SKM-1 (cell line): ENCODE measurements around the gene AGRN.
A peak's percentile ranks its signal among the peaks of the same experiment; 100 is the strongest.

Experiments used
- DNase-seq: peaks from one replicate; lab custom pipeline; 2025; ENCODE audit not compliant: unreplicated experiment; lab: John Stamatoyannopoulos, UW

The AGRN gene

DNA sequence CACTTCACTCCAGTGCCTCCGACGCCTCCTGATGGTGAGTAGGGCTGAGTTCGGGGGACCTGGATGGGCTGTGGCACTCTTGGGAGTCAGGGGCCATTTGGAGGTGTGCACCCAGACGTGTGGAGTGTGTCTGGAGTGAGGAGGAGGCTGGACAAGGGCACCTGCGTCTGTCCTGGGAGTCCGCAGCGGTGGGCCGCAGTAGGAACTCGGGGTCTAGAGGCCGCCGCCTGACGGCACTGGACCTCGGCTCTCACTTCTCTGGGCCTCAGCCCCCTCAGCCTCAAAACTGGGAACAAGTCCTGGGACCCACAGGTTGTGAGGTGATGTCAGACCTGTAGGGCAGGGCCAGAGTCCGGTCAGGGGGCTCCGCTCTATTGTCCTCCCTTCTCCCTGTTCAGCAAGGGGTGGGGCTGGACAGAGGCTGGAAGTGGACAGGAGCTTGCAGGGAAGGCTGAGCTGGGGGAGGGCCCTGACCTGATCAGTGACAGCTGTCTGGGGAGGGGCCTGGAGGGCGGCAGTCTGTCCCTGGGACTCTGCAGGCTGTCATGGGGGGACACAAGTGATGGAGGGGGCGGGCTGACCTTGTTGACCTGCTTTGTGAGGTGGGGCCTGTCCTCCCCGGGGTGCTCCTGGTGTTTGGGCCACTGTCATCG is 15.5 kb downstream of the AGRN start:
- DNase-seq, result no peak

DNA sequence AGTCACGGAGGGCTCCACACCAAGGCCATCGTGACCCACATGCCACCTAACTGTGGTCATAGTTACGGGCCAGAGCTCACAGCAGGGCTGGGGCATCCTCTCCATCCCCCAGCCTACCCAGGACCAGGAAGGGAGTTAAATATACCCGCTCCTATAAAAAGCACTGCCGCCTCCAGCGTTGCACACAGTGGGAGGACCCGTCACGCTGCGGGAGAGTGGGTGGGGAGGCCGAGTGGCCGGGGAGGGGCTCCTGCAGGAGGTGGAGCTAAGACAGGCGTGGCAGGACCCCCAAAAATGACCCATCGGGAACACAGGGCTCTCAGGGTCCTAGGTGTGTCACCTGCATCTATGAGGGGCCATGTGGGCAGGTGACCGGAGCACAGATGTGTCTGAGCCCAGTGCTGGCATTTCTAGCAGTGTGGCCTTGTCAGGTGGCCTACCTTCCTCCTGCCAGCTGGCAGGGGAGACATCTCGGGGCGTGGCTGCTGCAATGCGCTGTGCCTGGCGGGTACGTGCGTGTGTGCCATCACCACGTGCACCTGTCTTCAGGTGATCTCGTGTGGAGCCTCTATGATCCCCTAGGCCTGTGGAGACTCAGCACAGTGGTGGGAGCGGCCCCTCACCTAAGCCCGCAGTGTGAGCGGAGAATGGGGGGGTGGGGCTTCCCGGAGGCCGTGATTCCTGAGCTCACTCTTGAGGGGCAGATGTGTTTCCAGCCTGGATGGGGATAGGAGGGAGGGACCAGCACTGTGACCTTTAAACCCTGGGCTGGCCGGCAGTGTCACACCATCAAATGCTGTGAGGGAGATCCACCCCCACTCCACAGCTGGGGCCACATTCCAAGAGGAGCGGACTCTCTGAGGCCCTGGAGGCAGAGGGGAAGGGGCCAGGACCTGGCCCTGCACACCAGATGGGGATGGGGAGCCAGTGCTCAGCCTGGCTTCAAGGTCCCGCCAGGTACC is 17.7 kb downstream of the AGRN start:
- no peak for DNase-seq

DNA sequence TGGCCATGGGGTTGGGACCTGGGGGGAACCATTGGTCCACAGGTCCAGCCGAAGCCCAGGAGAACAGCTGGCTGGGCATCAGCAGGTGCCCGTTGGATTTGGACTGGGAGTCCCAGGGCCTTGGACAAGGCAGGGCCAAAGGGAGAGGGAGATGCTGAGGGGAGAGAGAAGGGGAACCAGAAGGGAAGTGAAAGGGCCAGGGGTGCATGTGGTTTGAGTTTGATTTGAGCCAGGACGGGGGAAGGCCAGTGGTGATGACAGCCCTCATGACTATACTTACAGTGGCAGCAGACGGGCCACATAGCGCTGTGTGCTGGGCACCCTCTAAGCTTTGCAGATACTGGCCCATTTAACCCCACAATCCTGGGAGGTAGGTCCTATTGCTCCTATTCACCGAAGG is 18.8 kb downstream of the AGRN start:
- peak; percentile 49 for DNase-seq

DNA sequence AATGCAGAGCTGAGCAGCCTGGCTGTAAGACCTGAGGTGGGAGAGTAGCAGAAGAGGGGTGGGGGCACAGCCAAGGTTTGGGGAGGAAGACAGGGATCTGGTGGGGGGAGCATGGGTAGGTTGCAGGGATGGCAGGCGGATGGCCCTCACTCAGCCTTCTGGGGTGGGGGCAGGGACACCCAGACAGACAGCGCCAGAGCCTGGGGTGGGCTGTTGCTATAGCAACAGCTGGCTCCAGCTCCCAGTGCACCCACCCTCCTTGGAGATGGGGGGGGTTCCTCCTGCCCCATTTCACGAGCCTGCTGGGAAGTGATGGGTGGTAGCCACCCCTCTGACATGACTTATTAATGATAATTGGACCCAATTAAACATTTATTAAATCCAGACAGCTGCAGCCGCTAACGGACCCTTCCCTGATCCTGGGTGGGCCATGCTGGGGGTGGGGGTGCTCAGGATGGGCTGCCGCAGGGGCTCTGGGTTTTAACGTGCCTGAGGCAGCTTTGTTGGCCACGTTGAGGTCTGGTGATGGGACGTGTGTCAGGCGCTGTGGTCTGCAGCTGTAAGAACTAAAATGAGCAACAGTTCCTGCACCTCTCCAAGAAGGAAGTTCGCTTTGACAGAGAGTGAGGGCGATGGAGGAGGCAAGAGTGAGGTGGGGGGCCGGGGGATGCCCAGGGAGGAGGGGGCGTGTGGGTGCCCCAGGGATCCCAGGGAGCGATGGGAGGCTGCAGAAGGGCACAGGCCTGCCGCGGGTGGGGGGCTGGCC is 19.4 kb downstream of the AGRN start:
- DNase-seq, result peak; percentile 44

DNA sequence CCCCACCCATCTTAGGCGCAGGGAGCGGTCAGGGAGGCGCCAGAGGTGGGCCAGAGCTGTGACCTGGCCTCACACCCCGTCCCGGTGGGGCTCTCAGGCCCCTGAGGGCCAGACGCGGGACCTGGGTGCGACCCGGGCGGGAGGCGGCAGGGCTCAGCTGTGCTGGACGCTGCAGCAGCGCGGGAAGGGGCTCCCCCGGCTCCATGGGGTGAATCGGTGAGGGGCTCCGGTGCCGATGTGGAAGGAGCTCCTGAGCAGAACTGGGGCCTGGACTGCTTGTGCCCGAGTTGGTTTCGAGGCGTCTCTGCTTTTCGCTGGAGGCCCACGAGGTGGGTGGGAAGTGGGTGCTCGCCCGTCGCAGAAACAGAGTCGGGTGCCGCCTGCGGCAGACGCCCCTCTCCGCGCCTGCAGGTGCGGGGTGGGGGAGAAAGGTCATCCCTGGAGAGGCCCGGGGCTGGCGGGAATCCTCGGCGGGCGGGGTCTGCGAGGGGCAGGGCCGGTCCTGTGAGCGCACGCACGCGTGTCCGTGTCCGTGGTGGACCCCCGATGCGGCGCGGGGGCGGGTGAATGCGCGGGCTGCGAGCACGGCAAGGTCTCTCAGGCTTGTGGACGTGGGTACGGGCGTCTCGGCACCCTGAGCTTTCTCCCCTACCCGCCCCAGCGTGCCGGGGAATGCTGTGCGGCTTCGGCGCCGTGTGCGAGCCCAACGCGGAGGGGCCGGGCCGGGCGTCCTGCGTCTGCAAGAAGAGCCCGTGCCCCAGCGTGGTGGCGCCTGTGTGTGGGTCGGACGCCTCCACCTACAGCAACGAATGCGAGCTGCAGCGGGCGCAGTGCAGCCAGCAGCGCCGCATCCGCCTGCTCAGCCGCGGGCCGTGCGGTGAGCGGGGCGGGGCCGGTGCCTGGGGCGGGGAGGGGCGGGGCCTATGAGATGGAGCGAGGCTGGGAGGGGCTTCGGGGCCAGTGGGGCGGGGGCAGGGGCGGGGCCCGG is 20.4 kb downstream of the AGRN start:
- DNase-seq, result peak; percentile 54

DNA sequence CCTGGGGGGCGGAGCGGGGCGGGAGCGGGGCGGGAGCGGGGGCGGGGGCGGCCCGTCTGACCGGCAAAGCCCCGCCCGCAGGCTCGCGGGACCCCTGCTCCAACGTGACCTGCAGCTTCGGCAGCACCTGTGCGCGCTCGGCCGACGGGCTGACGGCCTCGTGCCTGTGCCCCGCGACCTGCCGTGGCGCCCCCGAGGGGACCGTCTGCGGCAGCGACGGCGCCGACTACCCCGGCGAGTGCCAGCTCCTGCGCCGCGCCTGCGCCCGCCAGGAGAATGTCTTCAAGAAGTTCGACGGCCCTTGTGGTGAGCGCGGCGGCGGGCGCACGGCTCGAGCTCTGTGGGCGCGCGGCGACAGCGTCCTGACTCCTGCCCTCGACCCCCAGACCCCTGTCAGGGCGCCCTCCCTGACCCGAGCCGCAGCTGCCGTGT is 21.2 kb downstream of the AGRN start:
- DNase-seq, result no peak

DNA sequence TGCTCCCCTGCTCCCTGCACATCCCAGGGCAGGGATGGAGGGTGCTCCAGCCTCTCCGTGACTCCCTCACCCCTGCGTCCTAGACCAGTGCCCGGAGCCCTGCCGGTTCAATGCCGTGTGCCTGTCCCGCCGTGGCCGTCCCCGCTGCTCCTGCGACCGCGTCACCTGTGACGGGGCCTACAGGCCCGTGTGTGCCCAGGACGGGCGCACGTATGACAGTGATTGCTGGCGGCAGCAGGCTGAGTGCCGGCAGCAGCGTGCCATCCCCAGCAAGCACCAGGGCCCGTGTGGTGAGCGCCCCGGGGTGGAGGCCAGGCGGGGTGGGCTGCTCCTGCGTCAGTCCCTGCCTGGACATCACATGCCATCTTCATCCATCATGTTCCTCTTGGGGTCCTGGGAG is 22.0 kb downstream of the AGRN start:
- no peak for DNase-seq

DNA sequence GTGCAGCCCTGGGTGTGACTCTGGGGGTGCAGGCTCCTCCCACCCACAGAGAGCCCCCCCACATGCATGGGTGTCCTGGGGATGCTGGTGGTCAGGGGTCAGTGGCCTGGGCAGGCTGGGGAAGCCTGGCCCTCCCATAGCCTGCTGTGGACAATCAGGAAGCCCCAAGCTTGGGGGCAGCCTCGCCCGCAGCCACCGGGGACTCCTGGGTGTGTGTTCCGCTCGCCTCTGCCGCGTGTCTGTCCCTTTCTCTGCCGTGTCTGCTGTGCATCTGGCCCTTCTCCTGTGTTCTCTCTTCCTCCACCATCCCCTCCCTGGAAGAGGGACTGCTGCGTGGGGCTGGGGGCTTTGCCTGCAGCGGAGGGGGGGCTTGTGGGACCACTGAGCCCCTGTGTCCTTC is 22.9 kb downstream of the AGRN start:
- DNase-seq, result no peak

DNA sequence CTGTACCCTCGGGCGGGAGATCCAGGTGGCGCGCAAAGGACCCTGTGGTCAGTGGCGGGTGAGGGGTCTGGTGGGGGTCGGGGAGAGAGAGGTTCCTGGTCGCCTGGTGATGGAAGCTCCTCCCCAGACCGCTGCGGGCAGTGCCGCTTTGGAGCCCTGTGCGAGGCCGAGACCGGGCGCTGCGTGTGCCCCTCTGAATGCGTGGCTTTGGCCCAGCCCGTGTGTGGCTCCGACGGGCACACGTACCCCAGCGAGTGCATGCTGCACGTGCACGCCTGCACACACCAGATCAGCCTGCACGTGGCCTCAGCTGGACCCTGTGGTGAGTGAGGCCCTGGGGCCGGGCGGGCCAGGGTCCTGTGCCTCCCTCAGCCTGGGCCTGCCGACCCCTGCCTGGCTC is 23.5 kb downstream of the AGRN start:
- DNase-seq, result no peak

DNA sequence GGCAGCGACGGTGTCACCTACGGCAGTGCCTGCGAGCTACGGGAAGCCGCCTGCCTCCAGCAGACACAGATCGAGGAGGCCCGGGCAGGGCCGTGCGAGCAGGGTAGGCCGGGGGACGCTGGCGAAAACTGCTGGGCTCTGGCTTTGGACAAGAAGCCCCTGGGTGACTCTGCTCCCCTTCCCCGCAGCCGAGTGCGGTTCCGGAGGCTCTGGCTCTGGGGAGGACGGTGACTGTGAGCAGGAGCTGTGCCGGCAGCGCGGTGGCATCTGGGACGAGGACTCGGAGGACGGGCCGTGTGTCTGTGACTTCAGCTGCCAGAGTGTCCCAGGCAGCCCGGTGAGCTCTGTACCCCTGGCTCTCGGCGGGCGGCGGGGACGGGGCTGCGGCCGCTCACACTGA is 24.0 kb downstream of the AGRN start:
- no peak for DNase-seq

DNA sequence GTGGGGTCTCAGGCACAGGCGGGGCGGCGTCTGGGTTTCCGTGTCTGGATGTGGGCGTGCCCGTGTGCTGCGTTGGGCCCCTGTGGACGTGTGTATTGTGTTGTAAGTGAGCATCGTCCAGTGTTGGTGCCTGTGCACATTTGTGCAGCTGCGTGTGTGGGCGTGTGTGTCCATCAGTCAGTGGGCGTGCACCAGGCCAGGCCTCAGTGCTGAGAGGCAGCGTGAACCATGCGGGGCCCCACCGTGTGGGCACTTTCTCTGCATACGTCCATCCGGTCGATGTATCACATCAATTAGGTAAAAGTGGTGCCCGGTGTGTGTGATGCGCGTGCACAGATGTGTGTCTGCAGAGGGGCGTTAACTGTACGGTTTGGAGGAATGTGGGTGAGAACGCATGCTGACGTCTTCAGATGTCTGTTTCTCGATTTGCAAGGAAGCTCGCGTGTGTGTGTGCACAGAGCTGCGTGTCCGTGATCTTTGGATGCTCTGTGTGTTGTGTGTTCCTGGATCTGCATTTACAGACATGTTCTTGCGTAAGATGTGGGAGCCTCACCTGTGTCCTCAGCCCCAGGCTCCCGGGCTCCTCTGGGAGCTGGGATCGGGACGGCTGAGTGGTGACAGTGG is 24.6 kb downstream of the AGRN start:
- DNase-seq, result no peak

DNA sequence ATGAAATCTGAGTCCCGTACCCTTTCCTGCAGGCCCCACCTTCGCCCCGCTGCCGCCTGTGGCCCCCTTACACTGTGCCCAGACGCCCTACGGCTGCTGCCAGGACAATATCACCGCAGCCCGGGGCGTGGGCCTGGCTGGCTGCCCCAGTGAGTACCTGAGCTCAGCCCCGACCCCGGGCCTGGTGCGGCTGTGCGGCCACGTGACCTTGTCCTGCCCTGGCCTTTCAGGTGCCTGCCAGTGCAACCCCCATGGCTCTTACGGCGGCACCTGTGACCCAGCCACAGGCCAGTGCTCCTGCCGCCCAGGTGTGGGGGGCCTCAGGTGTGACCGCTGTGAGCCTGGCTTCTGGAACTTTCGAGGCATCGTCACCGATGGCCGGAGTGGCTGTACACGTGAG is 25.2 kb downstream of the AGRN start:
- DNase-seq, result no peak

DNA sequence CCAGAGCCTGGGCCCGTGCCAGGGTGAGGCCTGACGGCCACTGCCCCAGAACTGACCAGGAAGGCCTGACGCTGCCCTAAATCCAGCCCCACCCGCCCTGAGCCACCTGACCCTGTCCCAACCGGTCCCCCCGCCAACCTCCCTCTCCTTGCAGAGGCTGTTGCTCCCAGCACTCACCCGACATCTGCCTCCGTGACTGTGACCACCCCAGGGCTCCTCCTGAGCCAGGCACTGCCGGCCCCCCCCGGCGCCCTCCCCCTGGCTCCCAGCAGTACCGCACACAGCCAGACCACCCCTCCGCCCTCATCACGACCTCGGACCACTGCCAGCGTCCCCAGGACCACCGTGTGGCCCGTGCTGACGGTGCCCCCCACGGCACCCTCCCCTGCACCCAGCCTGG is 26.3 kb downstream of the AGRN start:
- DNase-seq, result no peak

DNA sequence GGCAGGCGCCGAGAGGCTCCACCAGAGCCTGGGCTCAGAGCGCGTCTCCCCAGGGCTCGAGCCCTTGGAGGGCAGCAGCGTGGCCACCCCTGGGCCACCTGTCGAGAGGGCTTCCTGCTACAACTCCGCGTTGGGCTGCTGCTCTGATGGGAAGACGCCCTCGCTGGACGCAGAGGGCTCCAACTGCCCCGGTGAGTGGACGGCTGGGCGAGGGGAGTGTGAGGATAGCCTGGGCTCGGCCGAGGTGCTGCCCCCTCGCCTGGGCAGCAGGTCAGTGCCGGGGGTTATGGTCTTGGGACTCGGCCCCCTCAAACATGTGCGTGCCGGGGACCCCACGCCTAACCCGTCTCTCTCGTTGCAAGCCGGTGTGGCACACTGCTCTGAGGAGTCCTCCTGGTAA is 26.8 kb downstream of the AGRN start:
- DNase-seq, result no peak

DNA sequence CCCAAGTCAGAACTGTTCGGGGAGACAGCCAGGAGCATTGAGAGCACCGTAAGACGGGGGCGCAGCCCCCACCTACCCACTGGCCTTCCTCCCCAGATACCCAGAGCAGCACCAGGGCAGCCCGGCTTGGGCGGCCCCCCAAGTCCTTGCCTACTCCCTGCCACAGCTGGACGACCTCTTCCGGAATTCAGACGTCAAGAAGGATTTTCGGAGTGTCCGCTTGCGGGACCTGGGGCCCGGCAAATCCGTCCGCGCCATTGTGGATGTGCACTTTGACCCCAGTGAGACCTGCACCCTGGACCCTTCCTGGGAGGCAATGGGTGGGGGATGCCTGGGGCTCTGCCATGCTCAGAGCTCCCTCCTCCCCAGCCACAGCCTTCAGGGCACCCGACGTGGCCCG is 27.5 kb downstream of the AGRN start:
- DNase-seq, result no peak

DNA sequence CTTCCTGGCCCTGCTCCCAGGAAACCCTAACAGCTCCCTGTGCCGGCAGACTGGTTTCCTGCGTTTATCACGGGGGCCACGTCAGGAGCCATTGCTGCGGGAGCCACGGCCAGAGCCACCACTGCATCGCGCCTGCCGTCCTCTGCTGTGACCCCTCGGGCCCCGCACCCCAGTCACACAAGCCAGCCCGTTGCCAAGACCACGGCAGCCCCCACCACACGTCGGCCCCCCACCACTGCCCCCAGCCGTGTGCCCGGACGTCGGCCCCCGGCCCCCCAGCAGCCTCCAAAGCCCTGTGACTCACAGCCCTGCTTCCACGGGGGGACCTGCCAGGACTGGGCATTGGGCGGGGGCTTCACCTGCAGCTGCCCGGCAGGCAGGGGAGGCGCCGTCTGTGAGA is 28.0 kb downstream of the AGRN start:
- DNase-seq, result no peak

DNA sequence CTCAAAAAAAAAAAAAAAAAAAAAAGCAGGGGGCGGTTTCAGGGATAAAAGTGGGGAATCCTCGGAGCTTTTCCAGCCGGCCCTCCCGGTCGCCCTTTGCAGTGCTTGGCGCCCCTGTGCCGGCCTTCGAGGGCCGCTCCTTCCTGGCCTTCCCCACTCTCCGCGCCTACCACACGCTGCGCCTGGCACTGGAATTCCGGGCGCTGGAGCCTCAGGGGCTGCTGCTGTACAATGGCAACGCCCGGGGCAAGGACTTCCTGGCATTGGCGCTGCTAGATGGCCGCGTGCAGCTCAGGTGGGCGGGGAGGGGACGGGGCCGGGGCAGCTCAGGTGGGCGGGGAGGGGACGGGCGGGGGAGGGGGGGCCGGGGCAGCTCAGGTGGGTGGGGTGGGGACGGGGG is 28.8 kb downstream of the AGRN start:
- DNase-seq, result no peak

DNA sequence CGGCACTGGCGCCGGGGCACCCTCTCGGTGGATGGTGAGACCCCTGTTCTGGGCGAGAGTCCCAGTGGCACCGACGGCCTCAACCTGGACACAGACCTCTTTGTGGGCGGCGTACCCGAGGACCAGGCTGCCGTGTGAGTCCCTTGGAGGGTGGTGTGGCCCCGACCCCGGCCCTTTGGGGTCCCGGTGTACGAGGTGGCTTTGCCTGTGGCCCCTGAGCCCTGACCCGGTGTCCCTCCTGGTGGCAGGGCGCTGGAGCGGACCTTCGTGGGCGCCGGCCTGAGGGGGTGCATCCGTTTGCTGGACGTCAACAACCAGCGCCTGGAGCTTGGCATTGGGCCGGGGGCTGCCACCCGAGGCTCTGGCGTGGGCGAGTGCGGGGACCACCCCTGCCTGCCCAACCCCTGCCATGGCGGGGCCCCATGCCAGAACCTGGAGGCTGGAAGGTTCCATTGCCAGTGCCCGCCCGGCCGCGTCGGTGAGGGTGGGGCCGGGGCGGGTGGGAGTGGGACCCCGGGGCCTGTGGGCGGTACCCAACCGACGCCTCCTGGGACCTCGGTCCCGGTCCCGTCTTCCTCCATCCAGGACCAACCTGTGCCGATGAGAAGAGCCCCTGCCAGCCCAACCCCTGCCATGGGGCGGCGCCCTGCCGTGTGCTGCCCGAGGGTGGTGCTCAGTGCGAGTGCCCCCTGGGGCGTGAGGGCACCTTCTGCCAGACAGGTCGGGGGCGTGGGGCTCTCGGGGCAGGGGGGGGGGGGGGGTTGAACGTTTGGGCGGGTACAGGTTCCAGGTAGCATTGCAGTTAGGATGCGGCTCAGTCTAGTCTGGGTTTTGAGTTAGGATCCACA is 29.6 kb downstream of the AGRN start:
- no peak for DNase-seq

DNA sequence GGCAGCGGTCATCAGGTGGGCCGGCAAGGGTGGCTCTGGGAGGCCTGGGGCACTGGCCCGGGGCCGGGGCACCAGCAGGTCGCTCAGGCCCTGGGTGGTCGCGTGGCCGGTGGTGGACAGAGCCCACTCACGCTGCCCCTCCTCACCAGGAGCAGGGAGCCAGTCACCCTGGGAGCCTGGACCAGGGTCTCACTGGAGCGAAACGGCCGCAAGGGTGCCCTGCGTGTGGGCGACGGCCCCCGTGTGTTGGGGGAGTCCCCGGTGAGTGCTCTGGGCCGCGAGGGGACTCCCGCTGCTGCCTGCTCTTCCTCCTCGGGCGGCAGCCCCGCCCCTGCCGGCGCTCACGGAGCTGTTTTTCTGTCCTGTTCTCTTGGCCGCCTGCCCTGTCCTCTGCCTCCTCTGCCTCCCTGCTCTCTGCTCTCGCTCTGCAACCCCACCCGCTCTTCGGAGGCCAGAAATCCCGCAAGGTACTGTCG is 30.7 kb downstream of the AGRN start:
- no peak for DNase-seq
